Fibroblast of lung (primary cell): ENCODE results near the gene TNFSF12. TPM values are rescaled to one million over a fixed set of nuclear protein-coding genes. Genes with fewer than 3 reads are reported as not detected.

Experiments
- DNase-seq, 2 donors: peaks; one replicate each; pipeline versions ENCODE4 v3.0.0 to v3.0.0-alpha.2; 2010; ENCODE audit warnings: low read depth in 2 of 2
- H2AFZ ChIP-seq: 2 replicates; pipeline ENCODE4 v1.5.1; 2012; ENCODE audit warnings: low read length, control low read depth, inconsistent platforms
- H3K27ac ChIP-seq: 2 replicates; pipeline ENCODE4 v1.5.1; 2011; ENCODE audit warnings: low read length, control low read depth; ENCODE audit not compliant: insufficient read depth
- H3K27me3 ChIP-seq: 2 replicates; pipeline ENCODE4 v1.5.1; 2011; ENCODE audit warnings: mild to moderate bottlenecking, low read length; ENCODE audit not compliant: control insufficient read depth, insufficient read depth
- H3K36me3 ChIP-seq: 2 replicates; pipeline ENCODE4 v1.5.1; 2011; ENCODE audit warnings: low read length; ENCODE audit not compliant: control insufficient read depth, insufficient read depth
- H3K4me1 ChIP-seq: 2 replicates; pipeline ENCODE4 v1.5.1; 2011; ENCODE audit warnings: low read length; ENCODE audit not compliant: control insufficient read depth, insufficient read depth; ENCODE audit errors: extremely low read depth
- H3K4me2 ChIP-seq: 2 replicates; pipeline ENCODE4 v1.5.1; 2011; ENCODE audit warnings: low read length, control low read depth; ENCODE audit not compliant: insufficient read depth; ENCODE audit errors: extremely low read depth
- H3K4me3 ChIP-seq, 4 experiments: fragments of 200-600 bp in 1 of 4; sonication (generic) in 1 of 4; replicated peaks in 1 of 4; 2 replicates each; pipeline ENCODE4 v1.5.1; 2011 to 2016; ENCODE audit warnings: low read length in 4 of 4, low read depth in 3 of 4, mild to moderate bottlenecking in 3 of 4, control low read depth in 2 of 4, inconsistent platforms in 1 of 4, mixed read lengths in 1 of 4; ENCODE audit not compliant: insufficient read depth in 1 of 4; ENCODE audit errors: control extremely low read depth in 1 of 4
- H3K79me2 ChIP-seq: 2 replicates; pipeline ENCODE4 v1.5.1; 2012; ENCODE audit warnings: mild to moderate bottlenecking, low read length, inconsistent platforms; ENCODE audit not compliant: control insufficient read depth, insufficient read depth
- H3K9ac ChIP-seq: 2 replicates; pipeline ENCODE4 v1.5.1; 2011; ENCODE audit warnings: mild to moderate bottlenecking, low read length, control low read depth; ENCODE audit not compliant: insufficient read depth
- H3K9me3 ChIP-seq: 2 replicates; pipeline ENCODE4 v1.5.1; 2012; ENCODE audit warnings: low read depth, low read length; ENCODE audit not compliant: control insufficient read depth, insufficient read depth
- H4K20me1 ChIP-seq: 2 replicates; pipeline ENCODE4 v1.5.1; 2011; ENCODE audit warnings: low read length; ENCODE audit not compliant: control insufficient read depth, insufficient read depth; ENCODE audit errors: extremely low read depth
- EZH2 ChIP-seq: IDR thresholded peaks from 2 replicates; pipeline ENCODE4 v1.5.1; 2012; ENCODE audit warnings: low read length, control low read depth, mild to moderate bottlenecking; ENCODE audit errors: missing control alignments
- polyA plus RNA-seq, 2 donors: library from polyadenylated mRNA; depleted of rRNA in 1 of 2; stranded (reverse) in 1 of 2; unstranded in 1 of 2; fragments of >200 nt; gene quantifications; 2 replicates each; pipeline ENCODE4 v1.2.1, GENCODE V29; 2011 to 2012; ENCODE audit warnings: missing spikeins in 1 of 2
- total RNA-seq: library from RNA; depleted of rRNA; stranded (reverse); fragments of >200 nt; gene quantifications from 2 replicates; pipeline ENCODE4 v1.2.1, GENCODE V29; 2014
- TF ChIP-seq, protein P1 (sequence below), 2 donors: IDR thresholded peaks in 1 of 2; conservative IDR thresholded peaks in 1 of 2; 1 replicate in 1 of 2; 2 replicates in 1 of 2; pipeline ENCODE4 v1.5.1; 2011 to 2012; ENCODE audit warnings: low read length in 2 of 2, control low read depth in 1 of 2, inconsistent platforms in 1 of 2, low read depth in 1 of 2, mild to moderate bottlenecking in 1 of 2

The TNFSF12 gene
- total and polyA plus RNA-seq, 2 donors (not counting 1 experiment from before 2014, with no cell fraction given): 9.6 to 34.4 TPM

DNA sequence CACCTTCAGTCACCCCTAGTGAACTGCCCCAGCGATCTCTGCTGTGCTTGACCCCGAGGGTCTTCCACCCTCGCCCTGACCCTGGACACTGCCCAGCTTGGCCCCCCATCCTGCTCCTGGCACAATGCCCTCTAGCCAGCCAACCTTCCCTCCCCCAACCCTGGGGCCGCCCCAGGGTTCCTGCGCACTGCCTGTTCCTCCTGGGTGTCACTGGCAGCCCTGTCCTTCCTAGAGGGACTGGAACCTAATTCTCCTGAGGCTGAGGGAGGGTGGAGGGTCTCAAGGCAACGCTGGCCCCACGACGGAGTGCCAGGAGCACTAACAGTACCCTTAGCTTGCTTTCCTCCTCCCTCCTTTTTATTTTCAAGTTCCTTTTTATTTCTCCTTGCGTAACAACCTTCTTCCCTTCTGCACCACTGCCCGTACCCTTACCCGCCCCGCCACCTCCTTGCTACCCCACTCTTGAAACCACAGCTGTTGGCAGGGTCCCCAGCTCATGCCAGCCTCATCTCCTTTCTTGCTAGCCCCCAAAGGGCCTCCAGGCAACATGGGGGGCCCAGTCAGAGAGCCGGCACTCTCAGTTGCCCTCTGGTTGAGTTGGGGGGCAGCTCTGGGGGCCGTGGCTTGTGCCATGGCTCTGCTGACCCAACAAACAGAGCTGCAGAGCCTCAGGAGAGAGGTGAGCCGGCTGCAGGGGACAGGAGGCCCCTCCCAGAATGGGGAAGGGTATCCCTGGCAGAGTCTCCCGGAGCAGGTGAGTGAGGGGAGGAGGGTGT, 9.9 kb downstream of the TNFSF12 start, which contains the start of gene TNFSF13:
TNFSF13 (plus strand) TSS at position 207 of the 776 bp plus-strand sequence; CDS start at position 497, 290 bp downstream.
- H3K27ac ChIP-seq: peak within 1 kb of the TSS; percentile 13
- H2AFZ ChIP-seq: peak within 1 kb of the TSS; percentile 28
- no peaks in the 10 kb centered on the region for H3K27me3 ChIP-seq
- no peaks in the 10 kb centered on the region for H4K20me1 ChIP-seq
- H3K9ac ChIP-seq: peak within 1 kb of the TSS; percentile 1
- no peak for TF ChIP-seq EZH2
- TF ChIP-seq, protein P1, sequence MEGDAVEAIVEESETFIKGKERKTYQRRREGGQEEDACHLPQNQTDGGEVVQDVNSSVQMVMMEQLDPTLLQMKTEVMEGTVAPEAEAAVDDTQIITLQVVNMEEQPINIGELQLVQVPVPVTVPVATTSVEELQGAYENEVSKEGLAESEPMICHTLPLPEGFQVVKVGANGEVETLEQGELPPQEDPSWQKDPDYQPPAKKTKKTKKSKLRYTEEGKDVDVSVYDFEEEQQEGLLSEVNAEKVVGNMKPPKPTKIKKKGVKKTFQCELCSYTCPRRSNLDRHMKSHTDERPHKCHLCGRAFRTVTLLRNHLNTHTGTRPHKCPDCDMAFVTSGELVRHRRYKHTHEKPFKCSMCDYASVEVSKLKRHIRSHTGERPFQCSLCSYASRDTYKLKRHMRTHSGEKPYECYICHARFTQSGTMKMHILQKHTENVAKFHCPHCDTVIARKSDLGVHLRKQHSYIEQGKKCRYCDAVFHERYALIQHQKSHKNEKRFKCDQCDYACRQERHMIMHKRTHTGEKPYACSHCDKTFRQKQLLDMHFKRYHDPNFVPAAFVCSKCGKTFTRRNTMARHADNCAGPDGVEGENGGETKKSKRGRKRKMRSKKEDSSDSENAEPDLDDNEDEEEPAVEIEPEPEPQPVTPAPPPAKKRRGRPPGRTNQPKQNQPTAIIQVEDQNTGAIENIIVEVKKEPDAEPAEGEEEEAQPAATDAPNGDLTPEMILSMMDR (conservative IDR thresholded peaks at IDR 0.05 in 1 of 2, IDR thresholded peaks at IDR 0.05 in 1 of 2; ENCODE audit: low read depth in 1 of 2, low read length in 2 of 2): no peak
- peak within 1 kb of the TSS; percentile 61 for H3K4me2 ChIP-seq
- H3K4me1 ChIP-seq: peaks cover 19% of the 10 kb centered on the region
- DNase-seq: no peak
- H3K79me2 ChIP-seq: peaks cover 18% of the 10 kb centered on the region
- H3K9me3 ChIP-seq: no peaks in the 10 kb centered on the region
- H3K4me3 ChIP-seq: peak within 1 kb of the TSS in 1 of 4 experiments; percentile 35
- H3K36me3 ChIP-seq: peaks cover 2% of the 10 kb centered on the region

DNA sequence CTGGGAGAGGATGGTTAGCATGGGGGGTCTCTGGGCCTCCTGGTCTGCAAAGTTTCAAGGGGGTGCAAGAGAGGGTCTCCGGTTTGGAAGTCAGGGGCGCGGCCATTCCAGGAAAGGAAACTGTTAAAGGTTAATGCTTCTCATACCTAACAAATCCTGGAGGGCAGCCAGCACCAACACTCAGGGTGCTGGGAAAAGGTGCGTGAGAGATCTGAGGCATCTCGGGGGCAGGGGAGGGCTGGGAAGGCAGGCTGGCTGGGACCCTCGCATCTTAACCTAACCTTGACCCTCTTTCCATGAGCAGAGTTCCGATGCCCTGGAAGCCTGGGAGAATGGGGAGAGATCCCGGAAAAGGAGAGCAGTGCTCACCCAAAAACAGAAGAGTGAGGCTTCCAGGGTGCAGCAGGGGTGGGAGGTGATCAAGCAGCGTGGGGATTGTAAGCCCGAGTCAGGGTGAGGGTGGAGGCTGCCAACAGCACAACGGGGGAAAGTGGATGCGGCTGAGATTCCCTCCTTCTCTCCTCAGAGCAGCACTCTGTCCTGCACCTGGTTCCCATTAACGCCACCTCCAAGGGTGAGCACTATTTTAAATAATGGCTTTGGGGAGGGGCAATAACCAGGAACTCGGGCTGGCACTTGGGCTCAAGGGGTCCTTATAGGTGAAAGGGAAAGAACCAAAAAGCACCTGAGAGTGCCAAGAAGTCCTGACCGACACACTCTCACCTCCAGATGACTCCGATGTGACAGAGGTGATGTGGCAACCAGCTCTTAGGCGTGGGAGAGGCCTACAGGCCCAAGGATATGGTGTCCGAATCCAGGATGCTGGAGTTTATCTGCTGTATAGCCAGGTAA, 10.7 kb downstream of the TNFSF12 start:
- Histone ChIP-seq H3K27ac (no peak overlapping the region), H3K79me2 (peaks cover 25% of the 10 kb centered on the region), H3K36me3 (peaks cover 8% of the 10 kb centered on the region), H3K27me3 (no peaks in the 10 kb centered on the region), H2AFZ (no peak overlapping the region), H3K4me2 (no peak overlapping the region), H3K9ac (no peak overlapping the region), H3K9me3 (no peaks in the 10 kb centered on the region), H4K20me1 (no peaks in the 10 kb centered on the region), H3K4me1 (peaks cover 21% of the 10 kb centered on the region), H3K4me3 (no peak overlapping the region)
- no peak for DNase-seq
- TF ChIP-seq EZH2: no peak
- TF ChIP-seq, protein P1 (conservative IDR thresholded peaks at IDR 0.05 in 1 of 2, IDR thresholded peaks at IDR 0.05 in 1 of 2; ENCODE audit: low read depth in 1 of 2, low read length in 2 of 2): no peak
